Vagina (tissue), 2 donors: ENCODE results near the gene ATP6V0E2.

ENCODE experiments used
- POLR2A ChIP-seq, 2 donors: fragments of 450-650 bp; IDR thresholded peaks; one replicate each; pipeline ENCODE4 v1.6.1; 2017; ENCODE audit warnings: antibody characterized with exemption in 2 of 2, mild to moderate bottlenecking in 2 of 2, moderate library complexity in 2 of 2
- TF ChIP-seq, protein P1 (sequence below), 3 experiments: fragments of 450-650 bp in 2 of 3; fragments of 200-600 bp in 1 of 3; sonication (generic) in 1 of 3; IDR thresholded peaks; one replicate each; pipeline ENCODE4 v1.5.1; 2017 to 2019; ENCODE audit warnings: antibody characterized with exemption in 3 of 3, mild to moderate bottlenecking in 2 of 3, moderate library complexity in 2 of 3

DNA sequence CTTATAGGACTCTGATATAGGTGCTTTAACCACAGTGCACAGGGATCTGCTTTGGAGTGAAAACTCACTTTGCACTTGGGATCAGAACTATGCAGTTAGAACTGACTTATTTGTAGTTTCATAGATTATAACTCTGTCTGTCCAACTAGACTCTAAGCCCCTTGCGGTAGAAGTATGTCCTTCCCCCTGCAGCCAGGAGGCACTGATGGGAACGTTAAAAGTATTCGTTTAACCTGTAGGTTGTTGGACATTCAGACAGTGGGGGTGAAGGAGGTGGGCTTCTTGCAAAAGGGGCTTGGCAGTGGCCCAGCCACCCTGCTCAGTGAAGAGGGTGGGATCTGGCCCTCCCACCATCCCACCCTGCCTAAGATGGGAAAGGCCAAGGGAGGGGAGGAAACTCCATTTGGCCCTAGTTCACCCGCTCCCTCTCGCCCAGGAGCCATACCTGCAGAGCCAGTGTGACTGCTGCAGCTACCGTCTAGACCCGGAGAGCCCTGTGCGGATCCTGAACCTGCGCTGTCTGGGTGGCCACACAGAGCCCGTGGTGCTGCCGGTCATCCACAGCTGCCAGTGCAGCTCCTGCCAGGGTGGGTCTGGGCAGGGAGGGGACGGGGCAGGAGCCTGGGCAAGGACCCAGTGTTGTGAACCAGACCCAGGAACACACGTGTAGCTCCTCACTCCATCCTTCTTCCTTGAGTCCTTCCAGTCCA is 41.3 kb upstream of the ATP6V0E2 start:
- no peak for TF ChIP-seq POLR2A (IDR thresholded peaks at IDR 0.05)
- TF ChIP-seq, protein P1, sequence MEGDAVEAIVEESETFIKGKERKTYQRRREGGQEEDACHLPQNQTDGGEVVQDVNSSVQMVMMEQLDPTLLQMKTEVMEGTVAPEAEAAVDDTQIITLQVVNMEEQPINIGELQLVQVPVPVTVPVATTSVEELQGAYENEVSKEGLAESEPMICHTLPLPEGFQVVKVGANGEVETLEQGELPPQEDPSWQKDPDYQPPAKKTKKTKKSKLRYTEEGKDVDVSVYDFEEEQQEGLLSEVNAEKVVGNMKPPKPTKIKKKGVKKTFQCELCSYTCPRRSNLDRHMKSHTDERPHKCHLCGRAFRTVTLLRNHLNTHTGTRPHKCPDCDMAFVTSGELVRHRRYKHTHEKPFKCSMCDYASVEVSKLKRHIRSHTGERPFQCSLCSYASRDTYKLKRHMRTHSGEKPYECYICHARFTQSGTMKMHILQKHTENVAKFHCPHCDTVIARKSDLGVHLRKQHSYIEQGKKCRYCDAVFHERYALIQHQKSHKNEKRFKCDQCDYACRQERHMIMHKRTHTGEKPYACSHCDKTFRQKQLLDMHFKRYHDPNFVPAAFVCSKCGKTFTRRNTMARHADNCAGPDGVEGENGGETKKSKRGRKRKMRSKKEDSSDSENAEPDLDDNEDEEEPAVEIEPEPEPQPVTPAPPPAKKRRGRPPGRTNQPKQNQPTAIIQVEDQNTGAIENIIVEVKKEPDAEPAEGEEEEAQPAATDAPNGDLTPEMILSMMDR (IDR thresholded peaks at IDR 0.05), result no peak
